Dendritic cell treated with granulocyte-macrophage colony-stimulating factor and Interleukin-4, amounts not matched to agents 40 ng/mL and 50 ng/mL, for 4 days (primary cell): ENCODE measurements around the gene HEXD.
A peak's percentile ranks its signal among the peaks of the same experiment; 100 is the strongest.

Experiments used
- H3K27ac Mint-ChIP-seq: one replicate; pipeline ENCODE4 v1.8.0; 2022; ENCODE audit warnings: mild to moderate bottlenecking, mixed read lengths
- H3K27me3 Mint-ChIP-seq: one replicate; pipeline ENCODE4 v1.8.0; 2022; ENCODE audit warnings: mild to moderate bottlenecking, mixed read lengths
- H3K36me3 Mint-ChIP-seq: one replicate; pipeline ENCODE4 v1.8.0; 2022; ENCODE audit warnings: low read depth, mixed read lengths
- H3K4me1 Mint-ChIP-seq: one replicate; pipeline ENCODE4 v1.8.0; 2022; ENCODE audit warnings: low read depth, mixed read lengths
- H3K4me3 Mint-ChIP-seq: one replicate; pipeline ENCODE4 v1.8.0; 2022; ENCODE audit warnings: mild to moderate bottlenecking, moderate library complexity, mixed read lengths
- H3K9me3 Mint-ChIP-seq: one replicate; pipeline ENCODE4 v1.8.0; 2022; ENCODE audit warnings: mixed read lengths
- intact Hi-C: fragments of 100-400 bp; cut with micrococcal nuclease; formaldehyde crosslinking; loops from one replicate; pipeline ENCODE4 v1.15.0; 2022

Gene HEXD

DNA sequence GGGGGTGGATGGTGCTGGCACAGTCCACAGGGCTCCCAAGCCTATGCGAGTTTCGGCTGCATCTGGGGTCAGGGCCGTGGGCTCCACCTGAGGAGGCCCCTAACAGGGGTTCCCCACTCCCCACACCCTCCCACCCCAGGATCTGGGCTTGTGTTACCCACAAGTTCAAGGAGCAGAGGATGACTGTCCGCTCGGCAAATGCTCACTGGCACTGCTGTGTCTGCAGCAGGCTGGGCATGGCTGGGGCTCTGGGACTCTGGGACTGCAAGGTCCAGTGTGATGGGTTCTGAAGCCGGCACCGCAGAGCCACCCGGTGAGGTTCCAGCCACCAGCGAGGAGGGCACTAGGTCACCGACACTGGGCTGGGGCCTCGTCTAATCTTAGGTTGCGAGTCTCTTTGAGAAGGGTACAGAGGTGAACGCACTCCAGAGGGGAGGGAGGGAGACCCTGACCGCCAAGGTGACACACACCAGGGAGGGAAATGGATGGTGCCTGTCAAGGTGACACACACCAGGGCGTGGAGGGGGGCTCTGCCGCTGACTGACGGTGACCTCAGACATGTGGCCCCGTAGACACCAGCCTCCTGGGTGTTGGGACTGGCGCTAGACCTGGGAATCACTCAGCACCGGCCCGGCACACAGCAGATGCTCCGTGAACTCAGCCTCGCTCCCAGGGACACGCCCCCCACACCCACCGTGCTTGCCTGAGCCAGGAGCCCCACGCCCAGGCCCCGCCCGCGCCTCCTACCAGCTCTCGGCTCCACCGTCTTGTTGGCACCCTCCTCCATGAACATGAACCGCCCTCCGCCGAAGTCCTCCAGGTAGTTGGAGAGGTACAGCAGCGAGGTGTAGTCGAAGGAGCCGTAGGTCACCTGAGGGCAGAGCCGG, 20.5 kb upstream of the HEXD start:
- intact Hi-C loops: no loop called here
- Mint-ChIP-seq H3K27me3 (peaks cover 3% of the 10 kb centered on the region), H3K27ac (no peak overlapping the region), H3K36me3 (peaks cover 75% of the 10 kb centered on the region), H3K9me3 (no peaks in the 10 kb centered on the region), H3K4me3 (no peak overlapping the region), H3K4me1 (peaks cover 37% of the 10 kb centered on the region)

DNA sequence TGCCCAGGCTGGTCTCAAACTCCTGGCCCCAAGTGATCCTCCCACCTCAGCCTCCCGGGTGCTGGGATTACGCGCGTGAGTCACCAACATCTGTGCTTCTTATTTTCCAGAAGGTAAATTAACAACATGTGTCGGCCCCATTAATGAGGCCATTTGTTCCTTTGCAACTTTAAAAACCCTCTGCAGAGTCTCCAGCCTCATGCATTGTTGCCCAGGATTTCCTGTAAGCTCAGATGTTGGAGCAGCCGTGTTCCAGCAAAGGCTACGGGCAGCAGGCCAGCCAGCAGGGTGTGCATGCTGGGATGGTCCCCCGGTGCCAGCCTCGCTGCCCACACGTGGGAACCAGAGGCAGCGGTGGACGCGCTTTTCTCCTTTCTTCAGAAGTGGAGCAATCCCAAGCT, 19.1 kb upstream of the HEXD start:
- H3K9me3 Mint-ChIP-seq: no peaks in the 10 kb centered on the region
- H3K27ac Mint-ChIP-seq: peak overlapping the region; percentile 33
- H3K36me3 Mint-ChIP-seq: peaks cover 75% of the 10 kb centered on the region

GRCh38 chr17:82399601-82400101, 18.5 kb upstream of the HEXD start:
- intact Hi-C loops: no loop called here
- Mint-ChIP-seq H3K9me3 (no peaks in the 10 kb centered on the region), H3K27me3 (peaks cover 3% of the 10 kb centered on the region), H3K4me1 (peaks cover 37% of the 10 kb centered on the region), H3K4me3 (no peak overlapping the region), H3K27ac (peak overlapping the region; percentile 33), H3K36me3 (peaks cover 75% of the 10 kb centered on the region)

More for the DNA sequence above, 19.1 kb upstream of the HEXD start:
- peaks cover 3% of the 10 kb centered on the region for H3K27me3 Mint-ChIP-seq
- no peak overlapping the region for H3K4me3 Mint-ChIP-seq
- intact Hi-C loops: no loop called here
- peaks cover 37% of the 10 kb centered on the region for H3K4me1 Mint-ChIP-seq

DNA sequence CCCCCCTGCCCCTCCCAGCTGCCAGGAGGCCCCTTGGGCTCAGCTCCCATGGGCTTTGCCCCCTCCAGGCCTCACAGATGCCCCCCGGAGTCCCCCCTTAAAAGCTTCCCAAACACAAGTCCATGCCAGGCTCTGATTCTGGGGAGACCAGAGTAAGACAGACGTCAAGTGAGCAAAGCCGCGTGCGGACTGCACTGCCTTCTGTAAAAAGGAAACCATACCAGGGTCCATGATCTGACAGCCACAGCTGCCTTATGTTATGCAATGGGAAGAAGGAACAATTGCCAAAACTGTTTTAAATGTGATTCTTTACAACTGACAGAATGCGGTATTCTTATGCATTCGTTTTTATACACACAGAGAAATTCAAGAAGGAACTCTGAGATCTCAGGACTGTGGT, 17.9 kb upstream of the HEXD start:
- Mint-ChIP-seq H3K4me3 (no peak overlapping the region), H3K36me3 (peaks cover 75% of the 10 kb centered on the region), H3K9me3 (no peaks in the 10 kb centered on the region), H3K4me1 (peaks cover 37% of the 10 kb centered on the region), H3K27ac (peak overlapping the region; percentile 79), H3K27me3 (peaks cover 3% of the 10 kb centered on the region)
- intact Hi-C loops: no loop called here

GRCh38 chr17:82400830-82401229, 17.3 kb upstream of the HEXD start:
- intact Hi-C loops: no loop called here
- peaks cover 3% of the 10 kb centered on the region for H3K27me3 Mint-ChIP-seq
- H3K36me3 Mint-ChIP-seq: peaks cover 75% of the 10 kb centered on the region
- peak overlapping the region; percentile 79 for H3K27ac Mint-ChIP-seq
- H3K4me1 Mint-ChIP-seq: peaks cover 37% of the 10 kb centered on the region
- H3K4me3 Mint-ChIP-seq: peak overlapping the region; percentile 65
- H3K9me3 Mint-ChIP-seq: no peaks in the 10 kb centered on the region

DNA sequence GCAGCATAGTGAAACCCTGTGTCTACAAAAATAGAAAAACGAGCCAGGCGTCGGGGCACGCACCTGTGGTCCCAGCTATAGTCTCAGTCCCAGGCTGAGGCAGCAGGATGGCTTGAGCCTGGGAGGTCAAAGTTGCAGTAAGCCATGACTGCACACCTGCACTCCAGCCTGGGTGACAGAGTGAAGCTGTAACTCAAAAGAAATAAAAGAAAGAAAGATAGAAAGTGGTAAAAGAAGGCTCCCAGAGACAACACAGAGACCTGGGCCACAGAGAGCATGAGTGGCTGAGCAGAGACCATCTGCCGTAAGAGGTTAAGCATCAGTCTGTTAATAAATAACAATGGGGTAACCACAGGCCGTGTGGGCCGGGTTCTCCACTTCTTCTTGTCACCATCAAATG, 15.3 kb upstream of the HEXD start:
- intact Hi-C loops: loop anchor here (2.0 kb wide), 1 partner anchor 18 kb away; no protein-coding TSS in a partner anchor
- Mint-ChIP-seq H3K9me3 (no peaks in the 10 kb centered on the region), H3K27ac (no peak overlapping the region), H3K4me1 (peaks cover 41% of the 10 kb centered on the region), H3K36me3 (peaks cover 69% of the 10 kb centered on the region), H3K27me3 (peaks cover 7% of the 10 kb centered on the region), H3K4me3 (no peak overlapping the region)

DNA sequence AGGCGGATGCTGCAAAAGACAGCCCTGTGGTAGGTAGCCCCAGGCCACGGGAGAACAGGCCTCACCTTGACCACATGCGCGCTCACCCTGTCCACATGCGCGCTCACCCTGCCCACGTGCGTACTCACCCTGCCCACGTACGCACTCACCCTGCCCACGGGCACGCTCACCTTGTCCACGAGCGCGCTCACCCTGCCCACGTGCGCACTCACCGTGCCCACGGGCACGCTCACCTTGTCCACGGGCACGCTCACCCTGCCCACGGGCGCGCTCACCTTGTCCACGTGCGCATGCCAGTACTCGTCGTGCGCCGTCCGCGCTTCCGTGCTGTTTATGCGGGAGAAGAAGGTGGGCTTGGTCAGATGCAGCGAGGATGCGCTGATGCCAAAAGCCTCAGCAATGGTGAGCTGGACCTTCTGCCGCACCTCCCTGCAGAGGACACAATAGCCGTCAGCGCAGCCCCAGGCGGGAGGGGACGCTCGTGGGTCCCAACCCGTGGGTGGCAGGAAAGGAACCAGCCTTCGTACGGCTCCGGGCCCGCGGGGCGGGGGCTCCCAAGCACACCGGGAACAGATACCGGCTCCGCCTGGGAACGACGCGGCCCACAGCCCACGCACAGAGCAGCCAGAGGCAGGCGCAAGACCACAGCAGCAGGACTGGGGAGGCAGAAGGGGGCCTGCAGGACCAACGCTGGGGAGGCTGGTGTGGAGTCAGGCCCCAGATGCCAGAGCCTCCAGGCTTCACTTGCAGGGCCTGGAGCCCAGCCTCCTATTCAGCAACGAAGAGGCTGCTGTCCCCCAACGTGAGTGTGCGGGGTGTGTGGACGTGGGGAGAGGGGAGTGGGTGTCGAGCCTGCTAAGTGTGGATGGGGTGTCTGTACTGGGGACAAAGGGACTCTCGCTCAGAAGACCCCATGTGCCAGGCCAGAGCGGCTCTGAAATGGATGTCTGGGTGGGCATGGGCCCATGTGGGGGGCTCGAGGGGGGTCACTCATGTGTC, 14.2 kb upstream of the HEXD start:
- intact Hi-C loops: loop anchor here (2.0 kb wide), 1 partner anchor 17 kb away; no protein-coding TSS in a partner anchor
- Mint-ChIP-seq H3K27ac (no peak overlapping the region), H3K4me1 (peaks cover 41% of the 10 kb centered on the region), H3K9me3 (no peaks in the 10 kb centered on the region), H3K27me3 (peaks cover 7% of the 10 kb centered on the region), H3K36me3 (peaks cover 68% of the 10 kb centered on the region), H3K4me3 (no peak overlapping the region)

DNA sequence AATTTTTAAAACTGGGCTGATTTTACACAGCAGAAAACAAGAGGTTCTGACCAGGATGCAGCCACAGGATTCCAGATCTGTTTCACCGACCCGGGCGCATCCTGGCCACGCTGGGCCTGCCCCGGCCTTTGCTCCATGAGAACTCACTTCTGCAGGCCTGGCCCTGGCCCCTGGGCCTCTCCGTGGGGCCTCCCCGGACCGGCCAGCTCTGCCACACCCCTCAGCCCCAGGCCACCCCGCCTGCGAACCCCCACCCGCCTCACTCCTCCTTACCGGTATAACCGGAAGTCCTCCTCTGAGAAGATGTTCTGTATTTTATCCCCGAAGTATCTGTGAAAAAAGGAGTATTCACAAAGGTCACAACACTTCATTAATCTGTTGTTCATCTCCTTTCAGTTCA, 13.1 kb upstream of the HEXD start:
- peaks cover 30% of the 10 kb centered on the region for H3K4me1 Mint-ChIP-seq

DNA sequence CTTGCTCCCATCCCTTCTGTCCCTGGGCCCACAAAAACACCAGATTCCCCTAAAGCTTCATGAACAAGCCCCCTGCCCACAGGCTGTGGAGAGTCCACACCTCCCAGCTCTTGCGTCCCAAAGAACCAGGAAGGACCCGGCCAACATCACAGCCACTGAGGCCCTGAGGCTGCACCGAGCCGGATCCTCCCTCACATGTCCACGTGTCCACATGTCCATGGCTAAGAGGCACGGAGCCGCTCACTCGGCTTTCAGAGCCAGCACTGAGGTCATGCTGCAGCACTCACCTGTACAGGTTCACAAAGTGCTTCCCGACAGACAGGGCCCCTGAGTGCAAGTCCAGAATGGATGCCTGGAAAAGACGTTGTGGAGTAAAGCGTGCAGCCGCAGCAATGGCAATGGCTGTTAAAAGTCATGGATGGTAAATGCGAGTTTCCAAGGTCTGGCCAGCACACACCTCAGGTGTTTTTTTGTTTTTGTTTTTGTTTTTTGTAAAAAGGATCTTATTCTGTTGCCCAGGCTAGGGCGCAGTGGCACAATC, 11.9 kb upstream of the HEXD start:
- peaks cover 75% of the 10 kb centered on the region for H3K36me3 Mint-ChIP-seq

More for the DNA sequence above, 13.1 kb upstream of the HEXD start:
- intact Hi-C loops: no loop called here
- Mint-ChIP-seq H3K36me3 (peaks cover 70% of the 10 kb centered on the region), H3K9me3 (no peaks in the 10 kb centered on the region), H3K27me3 (peaks cover 4% of the 10 kb centered on the region), H3K27ac (no peak overlapping the region), H3K4me3 (no peak overlapping the region)

DNA sequence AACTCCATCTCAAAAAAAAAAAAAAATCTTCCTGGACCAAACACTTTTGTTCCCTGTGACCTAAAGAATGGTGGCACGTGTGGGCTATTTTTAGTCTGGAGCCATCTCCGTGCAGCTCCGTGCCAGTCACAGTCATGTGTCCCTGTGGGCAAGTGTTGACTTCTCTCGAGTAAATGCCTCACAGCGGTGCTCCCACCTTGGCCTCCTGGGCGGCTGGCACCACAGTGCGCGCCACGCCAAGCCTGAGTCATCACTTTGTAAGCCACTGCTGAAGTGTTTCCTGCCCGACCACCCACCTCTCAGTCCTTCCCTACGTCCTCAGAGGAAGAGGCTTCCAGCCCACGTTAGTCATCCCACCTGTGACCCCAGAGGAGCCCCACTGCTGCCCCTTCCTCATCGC, 10.9 kb upstream of the HEXD start:
- Mint-ChIP-seq H3K27ac (peak overlapping the region; percentile 56), H3K36me3 (peaks cover 79% of the 10 kb centered on the region)

More for the DNA sequence above, 11.9 kb upstream of the HEXD start:
- no peak overlapping the region for H3K4me3 Mint-ChIP-seq
- H3K27ac Mint-ChIP-seq: no peak overlapping the region
- peaks cover 19% of the 10 kb centered on the region for H3K4me1 Mint-ChIP-seq
- H3K9me3 Mint-ChIP-seq: no peaks in the 10 kb centered on the region
- intact Hi-C loops: no loop called here
- H3K27me3 Mint-ChIP-seq: peaks cover 4% of the 10 kb centered on the region

GRCh38 chr17:82408288-82408937, 9.7 kb upstream of the HEXD start:
- Mint-ChIP-seq H3K36me3 (peaks cover 79% of the 10 kb centered on the region), H3K4me1 (peaks cover 10% of the 10 kb centered on the region), H3K27me3 (peaks cover 4% of the 10 kb centered on the region), H3K9me3 (no peaks in the 10 kb centered on the region), H3K27ac (peak overlapping the region; percentile 56), H3K4me3 (no peak overlapping the region)
- intact Hi-C loops: no loop called here

More for the DNA sequence above, 10.9 kb upstream of the HEXD start:
- H3K9me3 Mint-ChIP-seq: no peaks in the 10 kb centered on the region
- H3K27me3 Mint-ChIP-seq: peaks cover 4% of the 10 kb centered on the region
- H3K4me1 Mint-ChIP-seq: peaks cover 10% of the 10 kb centered on the region
- H3K4me3 Mint-ChIP-seq: no peak overlapping the region
- intact Hi-C loops: no loop called here

- H3K4me1 Mint-ChIP-seq: peaks cover 10% of the 10 kb centered on the region
- no peak overlapping the region for H3K27ac Mint-ChIP-seq
- no peaks in the 10 kb centered on the region for H3K9me3 Mint-ChIP-seq
- peaks cover 79% of the 10 kb centered on the region for H3K36me3 Mint-ChIP-seq
- H3K27me3 Mint-ChIP-seq: peaks cover 4% of the 10 kb centered on the region
- H3K4me3 Mint-ChIP-seq: no peak overlapping the region
- intact Hi-C loops: no loop called here
Measured at GRCh38 chr17:82408938-82409318, 9.2 kb upstream of the HEXD start.
